ENCODE results near the gene BRINP3.

Gene BRINP3

GRCh38 chr1:190144650-190145049, 333.0 kb downstream of the BRINP3 start:
- H3K27me3 ChIP-seq (replicated peaks; ENCODE audit: control insufficient read depth, insufficient read depth, low read length): no peaks in the 10 kb centered on the region
- no peaks in the 10 kb centered on the region for H3K36me3 ChIP-seq (ENCODE audit: control insufficient read depth, insufficient read depth, low read length)
- TF ChIP-seq CTCF (IDR thresholded peaks at IDR 0.05; ENCODE audit: insufficient read depth, low read length, poor library complexity, severe bottlenecking): no peak
- H3K4me3 ChIP-seq (replicated peaks; ENCODE audit: low read depth, low read length): no peak overlapping the region
- DNase-seq (ENCODE audit: extremely low read depth, insufficient read length): no peak

GRCh38 chr1:190140644-190141043, 337.0 kb downstream of the BRINP3 start:
- TF ChIP-seq CTCF (IDR thresholded peaks at IDR 0.05; ENCODE audit: insufficient read depth, low read length, poor library complexity, severe bottlenecking): no peak
- DNase-seq (ENCODE audit: extremely low read depth, insufficient read length): no peak
- no peak overlapping the region for H3K4me3 ChIP-seq (replicated peaks; ENCODE audit: low read depth, low read length)
- no peaks in the 10 kb centered on the region for H3K27me3 ChIP-seq (replicated peaks; ENCODE audit: control insufficient read depth, insufficient read depth, low read length)
- H3K36me3 ChIP-seq (ENCODE audit: control insufficient read depth, insufficient read depth, low read length): no peaks in the 10 kb centered on the region

- no peak for DNase-seq (ENCODE audit: extremely low read depth, insufficient read length)
- Histone ChIP-seq H3K36me3 (ENCODE audit: control insufficient read depth, insufficient read depth, low read length) (no peaks in the 10 kb centered on the region), H3K27me3 (replicated peaks; ENCODE audit: control insufficient read depth, insufficient read depth, low read length) (no peaks in the 10 kb centered on the region), H3K4me3 (replicated peaks; ENCODE audit: low read depth, low read length) (no peak overlapping the region)
- no peak for TF ChIP-seq CTCF (IDR thresholded peaks at IDR 0.05; ENCODE audit: insufficient read depth, low read length, poor library complexity, severe bottlenecking)
Measured at GRCh38 chr1:190138702-190139101, 339.0 kb downstream of the BRINP3 start.

GRCh38 chr1:190138266-190138665, 339.4 kb downstream of the BRINP3 start:
- no peaks in the 10 kb centered on the region for H3K27me3 ChIP-seq (replicated peaks; ENCODE audit: control insufficient read depth, insufficient read depth, low read length)
- TF ChIP-seq CTCF (IDR thresholded peaks at IDR 0.05; ENCODE audit: insufficient read depth, low read length, poor library complexity, severe bottlenecking): no peak
- DNase-seq (ENCODE audit: extremely low read depth, insufficient read length): no peak
- no peak overlapping the region for H3K4me3 ChIP-seq (replicated peaks; ENCODE audit: low read depth, low read length)
- H3K36me3 ChIP-seq (ENCODE audit: control insufficient read depth, insufficient read depth, low read length): no peaks in the 10 kb centered on the region

GRCh38 chr1:190129366-190129765, 348.3 kb downstream of the BRINP3 start:
- H3K27me3 ChIP-seq (replicated peaks; ENCODE audit: control insufficient read depth, insufficient read depth, low read length): no peaks in the 10 kb centered on the region
- H3K36me3 ChIP-seq (ENCODE audit: control insufficient read depth, insufficient read depth, low read length): no peaks in the 10 kb centered on the region
- no peak overlapping the region for H3K4me3 ChIP-seq (replicated peaks; ENCODE audit: low read depth, low read length)
- TF ChIP-seq CTCF (IDR thresholded peaks at IDR 0.05; ENCODE audit: insufficient read depth, low read length, poor library complexity, severe bottlenecking): no peak
- no peak for DNase-seq (ENCODE audit: extremely low read depth, insufficient read length)

GRCh38 chr1:190126728-190127127, 350.9 kb downstream of the BRINP3 start:
- no peak for DNase-seq (ENCODE audit: extremely low read depth, insufficient read length)
- no peaks in the 10 kb centered on the region for H3K36me3 ChIP-seq (ENCODE audit: control insufficient read depth, insufficient read depth, low read length)
- no peaks in the 10 kb centered on the region for H3K27me3 ChIP-seq (replicated peaks; ENCODE audit: control insufficient read depth, insufficient read depth, low read length)
- no peak overlapping the region for H3K4me3 ChIP-seq (replicated peaks; ENCODE audit: low read depth, low read length)
- no peak for TF ChIP-seq CTCF (IDR thresholded peaks at IDR 0.05; ENCODE audit: insufficient read depth, low read length, poor library complexity, severe bottlenecking)
